OCI-M2 (cell line): Measurements from ENCODE around the gene NUTM2G.
"Not testable (repeated sequence)": the region's sequence is repeated elsewhere in the genome, so short reads cannot be mapped to it uniquely, and the experiment has no call there.

ENCODE experiments used
- DNase-seq: peaks from one replicate; lab custom pipeline; 2025; ENCODE audit not compliant: unreplicated experiment; lab: John Stamatoyannopoulos, UW

The NUTM2G gene

GRCh38 chr9:96928543-96928942 lies at the start of gene NUTM2G:
NUTM2G (plus strand) TSS chr9:96928843; CDS start chr9:96929025, 182 bp downstream.
- DNase-seq = not testable (repeated sequence)

- DNase-seq = no peak
These were observed 44.7 kb upstream of the NUTM2G start for GRCh38 chr9:96883922-96884321.

- no peak for DNase-seq
These were observed 44.2 kb upstream of the NUTM2G start for GRCh38 chr9:96884443-96884842.

- no peak for DNase-seq
These were observed 43.2 kb upstream of the NUTM2G start for GRCh38 chr9:96885424-96885823.

GRCh38 chr9:96888591-96888990 lies 40.1 kb upstream of the NUTM2G start:
- no peak for DNase-seq

- DNase-seq = no peak
These were observed 36.5 kb upstream of the NUTM2G start for GRCh38 chr9:96892131-96892530.

GRCh38 chr9:96900010-96900409 lies 28.6 kb upstream of the NUTM2G start:
- DNase-seq = not testable (repeated sequence)

GRCh38 chr9:96904947-96905722 lies 23.5 kb upstream of the NUTM2G start:
- DNase-seq = not testable (repeated sequence)

GRCh38 chr9:96908479-96908878 lies 20.2 kb upstream of the NUTM2G start:
- not testable (repeated sequence) for DNase-seq

- not testable (repeated sequence) for DNase-seq
These were observed 13.1 kb upstream of the NUTM2G start for GRCh38 chr9:96915539-96915938.

GRCh38 chr9:96916531-96916930 lies 12.1 kb upstream of the NUTM2G start:
- not testable (repeated sequence) for DNase-seq

GRCh38 chr9:96918550-96918949 lies 10.1 kb upstream of the NUTM2G start:
- not testable (repeated sequence) for DNase-seq

- not testable (repeated sequence) for DNase-seq
These were observed 7.8 kb upstream of the NUTM2G start for GRCh38 chr9:96920803-96921202.

- not testable (repeated sequence) for DNase-seq
These were observed 3.1 kb upstream of the NUTM2G start for GRCh38 chr9:96925587-96925986.

GRCh38 chr9:96931665-96932064 lies 3.0 kb downstream of the NUTM2G start:
- DNase-seq = not testable (repeated sequence)

- not testable (repeated sequence) for DNase-seq
These were observed 5.5 kb downstream of the NUTM2G start for GRCh38 chr9:96934097-96934496.

GRCh38 chr9:96934706-96935105 lies 6.1 kb downstream of the NUTM2G start:
- DNase-seq = not testable (repeated sequence)

GRCh38 chr9:96935401-96935800 lies 6.8 kb downstream of the NUTM2G start:
- not testable (repeated sequence) for DNase-seq

GRCh38 chr9:96937442-96937841 lies 8.8 kb downstream of the NUTM2G start:
- not testable (repeated sequence) for DNase-seq

- not testable (repeated sequence) for DNase-seq
These were observed 10.5 kb downstream of the NUTM2G start for GRCh38 chr9:96938957-96939665.

GRCh38 chr9:96940982-96941381 lies 12.3 kb downstream of the NUTM2G start:
- DNase-seq = not testable (repeated sequence)

- DNase-seq = not testable (repeated sequence)
These were observed 13.0 kb downstream of the NUTM2G start for GRCh38 chr9:96941628-96942027.
